HG03196 (cell line): ENCODE measurements around the gene ADGRV1.
A peak's percentile ranks its signal among the peaks of the same experiment; 100 is the strongest.

Source experiments
- ATAC-seq: cut with Tn5 transposase; IDR thresholded peaks from one replicate; pipeline ENCODE4 v1.9.1; 2021; ENCODE audit not compliant: unreplicated experiment

The ADGRV1 gene

GRCh38 chr5:90932052-90932699 is 373.6 kb downstream of the ADGRV1 start:
- ATAC-seq: no peak

GRCh38 chr5:90933298-90933697 is 374.7 kb downstream of the ADGRV1 start:
- ATAC-seq: no peak

GRCh38 chr5:90934091-90934719 is 375.6 kb downstream of the ADGRV1 start:
- ATAC-seq: no peak

GRCh38 chr5:90934738-90935137 is 376.1 kb downstream of the ADGRV1 start:
- no peak for ATAC-seq

GRCh38 chr5:90939211-90939610 is 380.6 kb downstream of the ADGRV1 start:
- ATAC-seq: no peak

- peak; percentile 99 for ATAC-seq
These were observed 381.8 kb downstream of the ADGRV1 start for GRCh38 chr5:90940227-90940995.

GRCh38 chr5:90941002-90941720 is 382.6 kb downstream of the ADGRV1 start:
- ATAC-seq: no peak

- ATAC-seq: no peak
These were observed 385.5 kb downstream of the ADGRV1 start for GRCh38 chr5:90944116-90944515.

- ATAC-seq: no peak
These were observed 389.1 kb downstream of the ADGRV1 start for GRCh38 chr5:90947667-90948066.

- no peak for ATAC-seq
These were observed 390.4 kb downstream of the ADGRV1 start for GRCh38 chr5:90948969-90949368.

GRCh38 chr5:90949469-90950358 is 391.1 kb downstream of the ADGRV1 start:
- peak; percentile 89 for ATAC-seq

GRCh38 chr5:90955001-90955635 is 396.5 kb downstream of the ADGRV1 start:
- ATAC-seq: no peak

- no peak for ATAC-seq
These were observed 398.0 kb downstream of the ADGRV1 start for GRCh38 chr5:90956511-90957097.

- no peak for ATAC-seq
These were observed 399.3 kb downstream of the ADGRV1 start for GRCh38 chr5:90957906-90958305.

GRCh38 chr5:90959262-90959661 is 400.7 kb downstream of the ADGRV1 start:
- no peak for ATAC-seq

- no peak for ATAC-seq
These were observed 403.9 kb downstream of the ADGRV1 start for GRCh38 chr5:90962481-90962880.

GRCh38 chr5:90965110-90965685 is 406.6 kb downstream of the ADGRV1 start:
- ATAC-seq: no peak

GRCh38 chr5:90967443-90967842 is 408.8 kb downstream of the ADGRV1 start:
- ATAC-seq: no peak

GRCh38 chr5:90967851-90968250 is 409.3 kb downstream of the ADGRV1 start:
- ATAC-seq: no peak
